CD14-positive monocyte (primary cell): ENCODE measurements around the gene KIF13A. TPM values are rescaled to one million over a fixed set of nuclear protein-coding genes. Genes with fewer than 3 reads are reported as not detected.

ENCODE experiments used
- DNase-seq, 3 donors: peaks; one replicate each; pipeline ENCODE4 v3.0.0-alpha.2; 2011 to 2022
- H2AFZ ChIP-seq: 2 replicates; pipeline ENCODE4 v1.6.0; 2012; ENCODE audit warnings: mild to moderate bottlenecking, low read depth, low read length, inconsistent platforms; ENCODE audit not compliant: insufficient read depth, poor library complexity, severe bottlenecking
- H3K27ac ChIP-seq, 2 donors: 1 replicate in 1 of 2; 2 replicates in 1 of 2; pipeline ENCODE4 v1.5.1; 2012 to 2013; ENCODE audit warnings: low read length in 2 of 2, control low read depth in 1 of 2, inconsistent platforms in 1 of 2, low read depth in 1 of 2, mild to moderate bottlenecking in 1 of 2
- H3K27me3 ChIP-seq, 2 donors: one replicate each; pipeline versions ENCODE4 v1.6.0 to v1.6.1; 2011 to 2013; ENCODE audit warnings: low read length in 2 of 2; ENCODE audit not compliant: control insufficient read depth in 2 of 2, insufficient read depth in 2 of 2
- H3K36me3 ChIP-seq, 2 donors: replicated peaks in 1 of 2; 1 replicate in 1 of 2; 2 replicates in 1 of 2; pipeline versions ENCODE4 v1.5.1 to v1.6.1; 2012 to 2013; ENCODE audit warnings: low read length in 2 of 2, control low read depth in 1 of 2, inconsistent platforms in 1 of 2, mild to moderate bottlenecking in 1 of 2; ENCODE audit not compliant: insufficient read depth in 2 of 2, control insufficient read depth in 1 of 2
- H3K4me1 ChIP-seq, 2 donors: 1 replicate in 1 of 2; 2 replicates in 1 of 2; pipeline versions ENCODE4 v1.5.1 to v1.6.1; 2012 to 2013; ENCODE audit warnings: low read length in 2 of 2, control low read depth in 1 of 2, inconsistent platforms in 1 of 2, mild to moderate bottlenecking in 1 of 2, moderate library complexity in 1 of 2; ENCODE audit not compliant: insufficient read depth in 2 of 2, control insufficient read depth in 1 of 2
- H3K4me2 ChIP-seq: replicated peaks from 2 replicates; pipeline ENCODE3; 2012; ENCODE audit warnings: low read length, moderate library complexity, mild to moderate bottlenecking; ENCODE audit not compliant: poor library complexity, severe bottlenecking; ENCODE audit errors: extremely low read depth
- H3K4me3 ChIP-seq, 3 experiments: fragments of 200-600 bp in 1 of 3; sonication (generic) in 1 of 3; replicated peaks in 1 of 3; 1 replicate in 2 of 3; 2 replicates in 1 of 3; pipeline ENCODE4 v1.5.1; 2011 to 2013; ENCODE audit warnings: low read length in 3 of 3, mild to moderate bottlenecking in 3 of 3, control low read depth in 2 of 3, low read depth in 2 of 3, inconsistent platforms in 1 of 3, moderate library complexity in 1 of 3
- H3K79me2 ChIP-seq: 2 replicates; pipeline ENCODE4 v1.6.0; 2012; ENCODE audit warnings: mild to moderate bottlenecking, control low read depth, inconsistent platforms, low read length, moderate library complexity; ENCODE audit not compliant: insufficient read depth
- H3K9ac ChIP-seq: 2 replicates; pipeline ENCODE4 v1.6.0; 2017; ENCODE audit warnings: low read length, mild to moderate bottlenecking; ENCODE audit not compliant: insufficient read depth, poor library complexity, severe bottlenecking
- H3K9me3 ChIP-seq, 2 donors: replicated peaks in 1 of 2; 1 replicate in 1 of 2; 2 replicates in 1 of 2; pipeline versions ENCODE4 v1.5.1 to v1.6.1; 2012 to 2013; ENCODE audit warnings: low read length in 2 of 2, control low read depth in 1 of 2; ENCODE audit not compliant: control insufficient read depth in 1 of 2, insufficient read depth in 1 of 2
- H4K20me1 ChIP-seq: 2 replicates; pipeline ENCODE4 v1.6.0; 2012; ENCODE audit warnings: mild to moderate bottlenecking, low read length, control low read depth, moderate library complexity; ENCODE audit not compliant: insufficient read depth
- H3K27ac Mint-ChIP-seq, 7 donors: one replicate each; pipeline ENCODE4 v1.8.0; 2020; ENCODE audit warnings: mild to moderate bottlenecking in 7 of 7, mixed read lengths in 7 of 7, moderate library complexity in 6 of 7, inconsistent platforms in 2 of 7
- H3K27me3 Mint-ChIP-seq, 3 donors: one replicate each; pipeline ENCODE4 v1.8.0; 2021 to 2022; ENCODE audit warnings: low read depth in 3 of 3, mild to moderate bottlenecking in 3 of 3, mixed read lengths in 3 of 3, moderate library complexity in 3 of 3, inconsistent platforms in 1 of 3
- H3K36me3 Mint-ChIP-seq, 2 donors: one replicate each; pipeline ENCODE4 v1.8.0; 2020; ENCODE audit warnings: mixed read lengths in 2 of 2, inconsistent platforms in 1 of 2, mild to moderate bottlenecking in 1 of 2
- H3K4me1 Mint-ChIP-seq: one replicate; pipeline ENCODE4 v1.8.0; 2020; ENCODE audit warnings: mild to moderate bottlenecking, mixed read lengths
- H3K4me3 Mint-ChIP-seq, 2 donors: one replicate each; pipeline ENCODE4 v1.8.0; 2020; ENCODE audit warnings: mild to moderate bottlenecking in 2 of 2, mixed read lengths in 2 of 2, moderate library complexity in 1 of 2
- H3K9me3 Mint-ChIP-seq, 7 donors: one replicate each; pipeline ENCODE4 v1.8.0; 2020 to 2022; ENCODE audit warnings: mixed read lengths in 7 of 7, mild to moderate bottlenecking in 6 of 7, moderate library complexity in 6 of 7, inconsistent platforms in 2 of 7
- WGBS: methylation state at CpG from one replicate; pipeline ENCODE4 v1.1.5; 2013; ENCODE audit warnings: missing lambda C conversion rate; ENCODE audit not compliant: insufficient coverage; 5-methylcytosine and 5-hydroxymethylcytosine counted together
- intact Hi-C, 2 donors: fragments of 100-400 bp; cut with micrococcal nuclease; formaldehyde crosslinking; loops; one replicate each; pipeline versions ENCODE4 v1.15.0 to v1.15.1; 2023
- polyA minus RNA-seq: library from RNA; depleted of rRNA, polyadenylated mRNA; stranded (reverse); fragments of >200 nt; gene quantifications from 2 replicates; pipeline ENCODE4 v1.2.3, GENCODE V29; 2012
- polyA plus RNA-seq, 3 donors: library from polyadenylated mRNA; depleted of rRNA in 1 of 3; unstranded in 2 of 3; stranded (reverse) in 1 of 3; fragments of 300-500 nt in 2 of 3; fragments of >200 nt in 1 of 3; fragmentation: Illumina TruSeq in 2 of 3; gene quantifications; 1 replicate in 2 of 3; 2 replicates in 1 of 3; pipeline ENCODE4 v1.2.3, GENCODE V29; 2012 to 2021
- total RNA-seq, 12 experiments: library from RNA in 1 of 12; stranded (reverse) in 1 of 12; fragments of 120-200 nt in 1 of 12; gene quantifications; one replicate each; pipeline ENCODE4 v1.2.4 and lab custom pipeline; 2013 to 2026; ENCODE audit warnings: mixed read lengths in 6 of 12, inconsistent platforms in 1 of 12
- TF ChIP-seq, protein P1 (sequence below): fragments of 200-600 bp; IDR thresholded peaks from one replicate; pipeline ENCODE4 v1.8.0; 2022; ENCODE audit warnings: antibody characterized with exemption, mild to moderate bottlenecking

KIF13A gene
- total RNA-seq (2013), result 47.2 TPM
- polyA plus RNA-seq, result 10 to 100 TPM in 1 of 3 donors, 1 to 10 TPM in 2; 2.9 to 28.4 (median 6.0) TPM
- polyA minus RNA-seq, result 24.9 and 34.2 TPM in 2 replicates
- 71.3 to 188 (median 154) reads per million in 11 experiments for total RNA-seq (lab: John Stamatoyannopoulos, UW)

DNA sequence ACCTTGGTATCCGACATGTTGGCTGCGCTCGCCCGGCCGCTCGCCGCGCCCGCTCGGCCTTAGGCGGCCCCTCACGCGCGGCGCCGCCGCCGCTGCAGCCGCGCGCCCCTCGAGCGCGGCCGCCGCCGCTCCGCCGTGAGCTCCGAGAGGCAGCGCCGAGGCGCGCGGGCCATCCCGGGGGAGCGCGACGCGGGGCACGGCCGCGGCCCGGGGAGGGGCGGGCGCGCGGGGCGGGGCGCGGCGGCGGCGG lies at the start of gene KIF13A:
KIF13A (minus strand) TSS at position 189 of the 250 bp plus-strand sequence; CDS start at position 17, 172 bp downstream.
- H3K9me3 ChIP-seq, result no peaks in the 10 kb centered on the region
- H3K27ac ChIP-seq, result peak within 1 kb of the TSS; percentile 91 to 95
- H4K20me1 ChIP-seq, result peaks cover 25% of the 10 kb centered on the region
- peaks cover 0 to 7% of the 10 kb centered on the region in 2 donors for H3K36me3 ChIP-seq
- H3K27ac Mint-ChIP-seq, result peak within 1 kb of the TSS; percentile 90 to 99 (median 97)
- peak within 1 kb of the TSS; percentile 69 to 99 (median 92) for H3K4me3 ChIP-seq
- H3K9ac ChIP-seq, result peak within 1 kb of the TSS; percentile 88
- peaks cover 0 to 4% (median 4%) of the 10 kb centered on the region in 3 donors for H3K27me3 Mint-ChIP-seq
- peaks cover 47 to 51% of the 10 kb centered on the region in 2 donors for H3K4me1 ChIP-seq
- H3K4me2 ChIP-seq, result peak within 1 kb of the TSS; percentile 86
- TF ChIP-seq, protein P1, sequence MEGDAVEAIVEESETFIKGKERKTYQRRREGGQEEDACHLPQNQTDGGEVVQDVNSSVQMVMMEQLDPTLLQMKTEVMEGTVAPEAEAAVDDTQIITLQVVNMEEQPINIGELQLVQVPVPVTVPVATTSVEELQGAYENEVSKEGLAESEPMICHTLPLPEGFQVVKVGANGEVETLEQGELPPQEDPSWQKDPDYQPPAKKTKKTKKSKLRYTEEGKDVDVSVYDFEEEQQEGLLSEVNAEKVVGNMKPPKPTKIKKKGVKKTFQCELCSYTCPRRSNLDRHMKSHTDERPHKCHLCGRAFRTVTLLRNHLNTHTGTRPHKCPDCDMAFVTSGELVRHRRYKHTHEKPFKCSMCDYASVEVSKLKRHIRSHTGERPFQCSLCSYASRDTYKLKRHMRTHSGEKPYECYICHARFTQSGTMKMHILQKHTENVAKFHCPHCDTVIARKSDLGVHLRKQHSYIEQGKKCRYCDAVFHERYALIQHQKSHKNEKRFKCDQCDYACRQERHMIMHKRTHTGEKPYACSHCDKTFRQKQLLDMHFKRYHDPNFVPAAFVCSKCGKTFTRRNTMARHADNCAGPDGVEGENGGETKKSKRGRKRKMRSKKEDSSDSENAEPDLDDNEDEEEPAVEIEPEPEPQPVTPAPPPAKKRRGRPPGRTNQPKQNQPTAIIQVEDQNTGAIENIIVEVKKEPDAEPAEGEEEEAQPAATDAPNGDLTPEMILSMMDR, result no peak
- intact Hi-C loops, result loop anchor here (5.0 to 10.0 kb wide), 3 partner anchors 53 to 135 kb away; partner anchors contain the start of gene NHLRC1 (in 1 of the 2)
- peaks cover 51% of the 10 kb centered on the region for H3K4me1 Mint-ChIP-seq
- no peaks in the 10 kb centered on the region for H3K9me3 Mint-ChIP-seq
- H3K79me2 ChIP-seq, result peaks cover 48% of the 10 kb centered on the region
- peaks cover 8 to 11% of the 10 kb centered on the region in 2 donors for H3K36me3 Mint-ChIP-seq
- peak within 1 kb of the TSS; percentile 88 for H2AFZ ChIP-seq
- H3K4me3 Mint-ChIP-seq, result peak within 1 kb of the TSS; percentile 94 to 99
- WGBS, result under 1% methylated on average over 54 of the region's 54 CpGs
- DNase-seq, result no peak
- no peaks in the 10 kb centered on the region for H3K27me3 ChIP-seq

DNA sequence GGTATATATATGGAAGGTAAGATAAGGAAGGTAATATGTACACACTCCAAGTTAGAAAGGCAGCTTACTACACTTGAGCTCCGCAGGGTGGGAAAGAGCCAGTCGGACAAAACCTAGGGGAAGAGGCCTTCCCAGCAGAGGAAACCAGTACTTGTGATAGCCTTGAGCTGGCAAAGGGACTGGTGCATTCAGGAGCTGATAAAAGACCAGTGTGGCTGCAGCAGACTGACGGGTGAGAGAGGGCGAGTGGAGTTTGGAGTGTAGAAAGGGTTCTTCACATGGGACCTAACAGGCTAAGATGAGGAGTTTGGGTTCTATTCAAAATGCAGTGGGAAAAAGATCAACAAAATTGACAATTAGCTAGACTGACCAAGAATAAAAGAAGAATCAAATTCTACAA lies 49.3 kb upstream of the KIF13A start:
- Histone ChIP-seq H3K27ac (no peak overlapping the region), H3K4me3 (no peak overlapping the region), H3K4me1 (no peaks in the 10 kb centered on the region), H3K4me2 (no peak overlapping the region), H3K79me2 (no peaks in the 10 kb centered on the region), H3K9me3 (no peaks in the 10 kb centered on the region), H4K20me1 (no peaks in the 10 kb centered on the region), H2AFZ (no peak overlapping the region), H3K9ac (no peak overlapping the region), H3K27me3 (no peaks in the 10 kb centered on the region), H3K36me3 (no peaks in the 10 kb centered on the region)
- DNase-seq, result no peak
- peaks cover 0 to 2% (median 2%) of the 10 kb centered on the region in 3 donors for H3K27me3 Mint-ChIP-seq
- no peaks in the 10 kb centered on the region for H3K36me3 Mint-ChIP-seq
- H3K9me3 Mint-ChIP-seq, result peaks cover 0 to 1% (median 0%) of the 10 kb centered on the region in 7 donors
- TF ChIP-seq, protein P1, result no peak
- peaks cover 3% of the 10 kb centered on the region for H3K4me1 Mint-ChIP-seq
- H3K4me3 Mint-ChIP-seq, result no peak overlapping the region
- 96% methylated on average over 4 of the region's 4 CpGs for WGBS
- no peak overlapping the region for H3K27ac Mint-ChIP-seq
- intact Hi-C loops, result no loop called here
